ACC112 (cell line): ENCODE data around the gene B4GALNT3.

Experiments used
- H2AFZ ChIP-seq: fragments of 200-600 bp; sonication (generic); one replicate; pipeline ENCODE4 v1.6.0; 2017; ENCODE audit warnings: antibody characterized with exemption, low read length; ENCODE audit not compliant: unreplicated experiment
- H3K27ac ChIP-seq: fragments of 200-600 bp; sonication (generic); 2 replicates; pipeline ENCODE4 v1.5.1; 2014; ENCODE audit warnings: low read depth, mild to moderate bottlenecking, antibody characterized with exemption, low read length, moderate library complexity
- H3K27me3 ChIP-seq: fragments of 200-600 bp; sonication (generic); 2 replicates; pipeline ENCODE4 v1.6.1; 2014; ENCODE audit warnings: mild to moderate bottlenecking, antibody characterized with exemption, low read length, moderate library complexity, mixed read lengths; ENCODE audit not compliant: insufficient read depth
- H3K36me3 ChIP-seq: fragments of 200-600 bp; sonication (generic); 2 replicates; pipeline ENCODE4 v1.6.1; 2016; ENCODE audit warnings: mild to moderate bottlenecking, antibody characterized with exemption, low read length, moderate library complexity, mixed read lengths; ENCODE audit not compliant: insufficient read depth
- H3K4me1 ChIP-seq: fragments of 200-600 bp; sonication (generic); one replicate; pipeline ENCODE4 v1.6.1; 2016; ENCODE audit warnings: low read length, mixed read lengths; ENCODE audit not compliant: insufficient read depth, unreplicated experiment, control insufficient read depth
- H3K4me3 ChIP-seq: fragments of 200-600 bp; sonication (generic); 2 replicates; pipeline ENCODE4 v1.5.1; 2014; ENCODE audit warnings: mild to moderate bottlenecking, low read depth, low read length
- H3K79me2 ChIP-seq: fragments of 200-600 bp; sonication (generic); one replicate; pipeline ENCODE4 v1.6.0; 2016; ENCODE audit warnings: low read length; ENCODE audit not compliant: control insufficient read depth, unreplicated experiment, insufficient read depth

Gene B4GALNT3

GRCh38 chr12:585062-586061 lies 125.6 kb downstream of the B4GALNT3 start:
- Histone ChIP-seq H2AFZ (no peak overlapping the region), H3K27ac (no peak overlapping the region), H3K4me1 (no peaks in the 10 kb centered on the region), H3K4me3 (no peak overlapping the region), H3K36me3 (no peaks in the 10 kb centered on the region), H3K79me2 (no peaks in the 10 kb centered on the region), H3K27me3 (no peaks in the 10 kb centered on the region; the same call in 1 of the 2 replicates)

- Histone ChIP-seq H3K36me3 (no peaks in the 10 kb centered on the region), H3K4me3 (no peak overlapping the region), H3K79me2 (no peaks in the 10 kb centered on the region), H2AFZ (no peak overlapping the region), H3K27ac (no peak overlapping the region), H3K27me3 (no peaks in the 10 kb centered on the region; the same call in 1 of the 2 replicates), H3K4me1 (no peaks in the 10 kb centered on the region)
These were observed 126.8 kb downstream of the B4GALNT3 start for GRCh38 chr12:586318-587071.

GRCh38 chr12:587132-588023 lies 127.6 kb downstream of the B4GALNT3 start:
- no peaks in the 10 kb centered on the region for H3K36me3 ChIP-seq
- no peak overlapping the region for H3K4me3 ChIP-seq
- no peak overlapping the region for H2AFZ ChIP-seq
- H3K4me1 ChIP-seq, result no peaks in the 10 kb centered on the region
- no peaks in the 10 kb centered on the region; the same call in 1 of the 2 replicates for H3K27me3 ChIP-seq
- H3K27ac ChIP-seq, result no peak overlapping the region
- H3K79me2 ChIP-seq, result no peaks in the 10 kb centered on the region

- Histone ChIP-seq H3K27me3 (no peaks in the 10 kb centered on the region; the same call in 1 of the 2 replicates), H2AFZ (no peak overlapping the region), H3K27ac (no peak overlapping the region), H3K4me3 (no peak overlapping the region), H3K4me1 (no peaks in the 10 kb centered on the region), H3K79me2 (no peaks in the 10 kb centered on the region), H3K36me3 (no peaks in the 10 kb centered on the region)
These were observed 128.2 kb downstream of the B4GALNT3 start for GRCh38 chr12:588024-588322.

GRCh38 chr12:588646-589045 lies 128.9 kb downstream of the B4GALNT3 start:
- Histone ChIP-seq H3K27me3 (no peaks in the 10 kb centered on the region; the same call in 1 of the 2 replicates), H3K79me2 (no peaks in the 10 kb centered on the region), H3K27ac (no peak overlapping the region), H3K36me3 (no peaks in the 10 kb centered on the region), H3K4me1 (no peaks in the 10 kb centered on the region), H3K4me3 (no peak overlapping the region), H2AFZ (no peak overlapping the region)

GRCh38 chr12:590206-590750 lies 130.5 kb downstream of the B4GALNT3 start:
- H3K4me1 ChIP-seq, result no peaks in the 10 kb centered on the region
- H2AFZ ChIP-seq, result no peak overlapping the region
- H3K36me3 ChIP-seq, result no peaks in the 10 kb centered on the region
- no peaks in the 10 kb centered on the region for H3K79me2 ChIP-seq
- no peak overlapping the region for H3K4me3 ChIP-seq
- H3K27me3 ChIP-seq, result no peaks in the 10 kb centered on the region; the same call in 1 of the 2 replicates
- no peak overlapping the region for H3K27ac ChIP-seq

- H3K27ac ChIP-seq, result no peak overlapping the region
- H3K4me3 ChIP-seq, result no peak overlapping the region
- no peaks in the 10 kb centered on the region; the same call in 1 of the 2 replicates for H3K27me3 ChIP-seq
- H3K36me3 ChIP-seq, result no peaks in the 10 kb centered on the region
- no peaks in the 10 kb centered on the region for H3K4me1 ChIP-seq
- H2AFZ ChIP-seq, result no peak overlapping the region
- no peaks in the 10 kb centered on the region for H3K79me2 ChIP-seq
These were observed 131.7 kb downstream of the B4GALNT3 start for GRCh38 chr12:591167-592023.

- Histone ChIP-seq H3K27me3 (no peaks in the 10 kb centered on the region; the same call in 1 of the 2 replicates), H3K36me3 (no peaks in the 10 kb centered on the region), H3K4me1 (no peaks in the 10 kb centered on the region), H2AFZ (no peak overlapping the region), H3K4me3 (no peak overlapping the region), H3K79me2 (no peaks in the 10 kb centered on the region), H3K27ac (no peak overlapping the region)
These were observed 132.3 kb downstream of the B4GALNT3 start for GRCh38 chr12:592024-592505.

GRCh38 chr12:593396-594270 lies 133.9 kb downstream of the B4GALNT3 start:
- Histone ChIP-seq H3K4me3 (no peak overlapping the region), H3K27me3 (no peaks in the 10 kb centered on the region; the same call in 1 of the 2 replicates), H3K27ac (no peak overlapping the region), H3K36me3 (no peaks in the 10 kb centered on the region), H2AFZ (no peak overlapping the region), H3K4me1 (no peaks in the 10 kb centered on the region), H3K79me2 (no peaks in the 10 kb centered on the region)
